ENCODE results near the gene TBRG1.

- TF ChIP-seq CEBPB (IDR thresholded peaks at IDR 0.05) (no peak), TAF1 (IDR thresholded peaks at IDR 0.05; ENCODE audit: low read depth) (no peak), FOXM1 (IDR thresholded peaks at IDR 0.05; ENCODE audit: borderline replicate concordance, low read depth) (no peak), ZBTB7A (IDR thresholded peaks at IDR 0.05; ENCODE audit: low read depth) (no peak), EP300 (IDR thresholded peaks at IDR 0.05; ENCODE audit: borderline replicate concordance) (no peak), RAD21 (IDR thresholded peaks at IDR 0.05; ENCODE audit: low read depth) (no peak), USF1 (IDR thresholded peaks at IDR 0.05) (no peak), YY1 (IDR thresholded peaks at IDR 0.05; ENCODE audit: low read depth) (no peak), EGR1 (IDR thresholded peaks at IDR 0.05) (no peak), MAX (IDR thresholded peaks at IDR 0.05) (no peak)
- TF ChIP-seq, protein P1, sequence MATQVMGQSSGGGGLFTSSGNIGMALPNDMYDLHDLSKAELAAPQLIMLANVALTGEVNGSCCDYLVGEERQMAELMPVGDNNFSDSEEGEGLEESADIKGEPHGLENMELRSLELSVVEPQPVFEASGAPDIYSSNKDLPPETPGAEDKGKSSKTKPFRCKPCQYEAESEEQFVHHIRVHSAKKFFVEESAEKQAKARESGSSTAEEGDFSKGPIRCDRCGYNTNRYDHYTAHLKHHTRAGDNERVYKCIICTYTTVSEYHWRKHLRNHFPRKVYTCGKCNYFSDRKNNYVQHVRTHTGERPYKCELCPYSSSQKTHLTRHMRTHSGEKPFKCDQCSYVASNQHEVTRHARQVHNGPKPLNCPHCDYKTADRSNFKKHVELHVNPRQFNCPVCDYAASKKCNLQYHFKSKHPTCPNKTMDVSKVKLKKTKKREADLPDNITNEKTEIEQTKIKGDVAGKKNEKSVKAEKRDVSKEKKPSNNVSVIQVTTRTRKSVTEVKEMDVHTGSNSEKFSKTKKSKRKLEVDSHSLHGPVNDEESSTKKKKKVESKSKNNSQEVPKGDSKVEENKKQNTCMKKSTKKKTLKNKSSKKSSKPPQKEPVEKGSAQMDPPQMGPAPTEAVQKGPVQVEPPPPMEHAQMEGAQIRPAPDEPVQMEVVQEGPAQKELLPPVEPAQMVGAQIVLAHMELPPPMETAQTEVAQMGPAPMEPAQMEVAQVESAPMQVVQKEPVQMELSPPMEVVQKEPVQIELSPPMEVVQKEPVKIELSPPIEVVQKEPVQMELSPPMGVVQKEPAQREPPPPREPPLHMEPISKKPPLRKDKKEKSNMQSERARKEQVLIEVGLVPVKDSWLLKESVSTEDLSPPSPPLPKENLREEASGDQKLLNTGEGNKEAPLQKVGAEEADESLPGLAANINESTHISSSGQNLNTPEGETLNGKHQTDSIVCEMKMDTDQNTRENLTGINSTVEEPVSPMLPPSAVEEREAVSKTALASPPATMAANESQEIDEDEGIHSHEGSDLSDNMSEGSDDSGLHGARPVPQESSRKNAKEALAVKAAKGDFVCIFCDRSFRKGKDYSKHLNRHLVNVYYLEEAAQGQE (IDR thresholded peaks at IDR 0.05; ENCODE audit: low read depth): no peak
Measured at GRCh38 chr11:124639186-124639585, 16.5 kb downstream of the TBRG1 start.
